ENCODE measurements around the gene RECK.

GRCh38 chr9:36007852-36008251, 28.9 kb upstream of the RECK start:
- TF ChIP-seq YY1 (IDR thresholded peaks at IDR 0.05; ENCODE audit: insufficient read depth, insufficient read length) (no peak), ZNF274 (IDR thresholded peaks at IDR 0.05; ENCODE audit: low read depth, low read length) (no peak), SUZ12 (IDR thresholded peaks at IDR 0.05; ENCODE audit: extremely low read depth, insufficient read depth, insufficient read length) (no peak)

Data from NT2/D1 (cell line).